Activated T-cell treated with anti-CD3 and anti-CD28 coated beads for 48 hours (primary cell): Measurements from ENCODE around the gene INF2.

Experiments used
- DNase-seq: peaks from one replicate; pipeline ENCODE4 v3.0.0-alpha.2; 2020; ENCODE audit warnings: low read depth

The INF2 gene

GRCh38 chr14:104703269-104703668 is 13.9 kb downstream of the INF2 start:
- no peak for DNase-seq

GRCh38 chr14:104704252-104704651 is 14.8 kb downstream of the INF2 start:
- DNase-seq, result no peak

- no peak for DNase-seq
These were observed 16.1 kb downstream of the INF2 start for GRCh38 chr14:104705340-104706047.

GRCh38 chr14:104706733-104707607 is 17.6 kb downstream of the INF2 start:
- no peak for DNase-seq

GRCh38 chr14:104707608-104708595 is 18.5 kb downstream of the INF2 start:
- DNase-seq, result no peak

- DNase-seq, result peak; percentile 70
These were observed 19.3 kb downstream of the INF2 start for GRCh38 chr14:104708606-104709268.

GRCh38 chr14:104709387-104710039 is 20.1 kb downstream of the INF2 start:
- DNase-seq, result no peak

GRCh38 chr14:104710071-104710735 is 20.8 kb downstream of the INF2 start:
- no peak for DNase-seq

- DNase-seq, result no peak
These were observed 23.7 kb downstream of the INF2 start for GRCh38 chr14:104712881-104713734.

GRCh38 chr14:104714066-104714465 is 24.6 kb downstream of the INF2 start:
- no peak for DNase-seq

- no peak for DNase-seq
These were observed 25.3 kb downstream of the INF2 start for GRCh38 chr14:104714681-104715080.

- no peak for DNase-seq
These were observed 26.0 kb downstream of the INF2 start for GRCh38 chr14:104715416-104715815.

- DNase-seq, result no peak
These were observed 26.5 kb downstream of the INF2 start for GRCh38 chr14:104715871-104716270.

GRCh38 chr14:104717137-104717536 is 27.7 kb downstream of the INF2 start:
- no peak for DNase-seq

GRCh38 chr14:104717646-104718045 is 28.2 kb downstream of the INF2 start:
- DNase-seq, result no peak

GRCh38 chr14:104718147-104718546 is 28.7 kb downstream of the INF2 start:
- no peak for DNase-seq

- no peak for DNase-seq
These were observed 29.5 kb downstream of the INF2 start for GRCh38 chr14:104718871-104719270.

- DNase-seq, result no peak
These were observed 29.9 kb downstream of the INF2 start for GRCh38 chr14:104719343-104719742.
